Stimulated activated naive B cell treated with anti-CD40 and anti-IgM and Interleukin-4, amounts not matched to agents 10 μg/mL and 1 μg/mL and 100 μg/mL, for 72 hours (primary cell): ENCODE results near the gene RGPD3.

Source experiments
- ATAC-seq, 2 donors: fragments of 150-1000 bp; cut with Tn5 transposase; replicated peaks; 2 replicates each; pipeline ENCODE4 v1.10.0; 2021; ENCODE audit warnings: moderate library complexity in 1 of 2
- DNase-seq: peaks from one replicate; pipeline ENCODE4 v3.0.0; 2021
- H3K27ac Mint-ChIP-seq: one replicate; pipeline ENCODE4 v1.8.0; 2022; ENCODE audit warnings: mild to moderate bottlenecking, mixed read lengths
- H3K27me3 Mint-ChIP-seq, 2 donors: one replicate each; pipeline ENCODE4 v1.8.0; 2022; ENCODE audit warnings: mixed read lengths in 2 of 2
- H3K36me3 Mint-ChIP-seq, 2 donors: one replicate each; pipeline ENCODE4 v1.8.0; 2022; ENCODE audit warnings: mixed read lengths in 2 of 2, mild to moderate bottlenecking in 1 of 2
- H3K4me1 Mint-ChIP-seq, 2 donors: one replicate each; pipeline ENCODE4 v1.8.0; 2022; ENCODE audit warnings: mixed read lengths in 2 of 2, mild to moderate bottlenecking in 1 of 2
- H3K4me3 Mint-ChIP-seq, 2 donors: one replicate each; pipeline ENCODE4 v1.8.0; 2022; ENCODE audit warnings: mild to moderate bottlenecking in 2 of 2, mixed read lengths in 2 of 2, moderate library complexity in 1 of 2
- H3K9me3 Mint-ChIP-seq, 2 donors: one replicate each; pipeline ENCODE4 v1.8.0; 2022; ENCODE audit warnings: mixed read lengths in 2 of 2, mild to moderate bottlenecking in 1 of 2

The RGPD3 gene

GRCh38 chr2:106342831-106343251 is 125.4 kb downstream of the RGPD3 start:
- no peak for ATAC-seq
- no peaks in the 10 kb centered on the region for H3K9me3 Mint-ChIP-seq
- H3K36me3 Mint-ChIP-seq: no peaks in the 10 kb centered on the region

GRCh38 chr2:106341666-106342065 is 126.5 kb downstream of the RGPD3 start:
- Mint-ChIP-seq H3K4me3 (no peak overlapping the region), H3K36me3 (no peaks in the 10 kb centered on the region), H3K27me3 (no peaks in the 10 kb centered on the region), H3K9me3 (no peaks in the 10 kb centered on the region), H3K27ac (no peak overlapping the region), H3K4me1 (no peaks in the 10 kb centered on the region)
- ATAC-seq (no peak), DNase-seq (no peak)

More at GRCh38 chr2:106342831-106343251, 125.4 kb downstream of the RGPD3 start:
- Mint-ChIP-seq H3K27ac (no peak overlapping the region), H3K27me3 (no peaks in the 10 kb centered on the region), H3K4me3 (no peak overlapping the region), H3K4me1 (no peaks in the 10 kb centered on the region)
- no peak for DNase-seq
